Endodermal cell (in vitro differentiated cells): Measurements from ENCODE around the gene PLEKHM3. TPM values are rescaled to one million over a fixed set of nuclear protein-coding genes. Genes with fewer than 3 reads are reported as not detected.

Experiments
- DNase-seq: peaks from one replicate; pipeline ENCODE4 v3.0.0-alpha.2; 2017
- H3K27ac ChIP-seq: 2 replicates; pipeline ENCODE4 v1.5.1; 2013; ENCODE audit warnings: mild to moderate bottlenecking, low read depth, low read length, moderate library complexity
- H3K27me3 ChIP-seq: 2 replicates; pipeline ENCODE4 v1.6.1; 2013; ENCODE audit warnings: mild to moderate bottlenecking, low read length, moderate library complexity; ENCODE audit not compliant: insufficient read depth, control insufficient read depth, poor library complexity, severe bottlenecking
- H3K36me3 ChIP-seq: 2 replicates; pipeline ENCODE4 v1.7.0; 2013; ENCODE audit warnings: mild to moderate bottlenecking, low read length, moderate library complexity; ENCODE audit not compliant: control insufficient read depth, insufficient read depth
- H3K4me1 ChIP-seq: one replicate; pipeline ENCODE4 v1.7.0; 2013; ENCODE audit warnings: low read length; ENCODE audit not compliant: control insufficient read depth, insufficient read depth
- H3K4me3 ChIP-seq: 2 replicates; pipeline ENCODE4 v1.5.1; 2013; ENCODE audit warnings: mild to moderate bottlenecking, low read length, moderate library complexity
- H3K9ac ChIP-seq: 2 replicates; pipeline ENCODE4 v1.6.1; 2013; ENCODE audit warnings: mild to moderate bottlenecking, low read length, moderate library complexity; ENCODE audit not compliant: poor library complexity, severe bottlenecking; ENCODE audit errors: extremely low read depth
- H3K9me3 ChIP-seq: 2 replicates; pipeline ENCODE4 v1.6.1; 2013; ENCODE audit warnings: mild to moderate bottlenecking, low read length, moderate library complexity; ENCODE audit not compliant: control insufficient read depth
- H3K27ac Mint-ChIP-seq: 2 replicates; pipeline ENCODE4 v1.8.0; 2020; ENCODE audit warnings: mixed read lengths
- H3K27me3 Mint-ChIP-seq: 2 replicates; pipeline ENCODE4 v1.8.0; 2021; ENCODE audit warnings: mild to moderate bottlenecking, mixed read lengths; ENCODE audit not compliant: insufficient read depth
- H3K36me3 Mint-ChIP-seq: 2 replicates; pipeline ENCODE4 v1.8.0; 2020; ENCODE audit warnings: low read depth, mixed read lengths
- H3K4me1 Mint-ChIP-seq: 2 replicates; pipeline ENCODE4 v1.8.0; 2020; ENCODE audit warnings: mixed read lengths
- H3K4me3 Mint-ChIP-seq: 2 replicates; pipeline ENCODE4 v1.8.0; 2020; ENCODE audit warnings: mild to moderate bottlenecking, moderate library complexity, mixed read lengths
- H3K9me3 Mint-ChIP-seq: 2 replicates; pipeline ENCODE4 v1.8.0; 2020; ENCODE audit warnings: mild to moderate bottlenecking, mixed read lengths
- WGBS, 2 experiments: methylation state at CpG; one replicate each; pipeline versions ENCODE4 v1.1.5 to v1.1.7; 2013; ENCODE audit warnings: missing lambda C conversion rate in 2 of 2, mixed read lengths in 1 of 2; ENCODE audit not compliant: insufficient coverage in 1 of 2, insufficient read length in 1 of 2; 5-methylcytosine and 5-hydroxymethylcytosine counted together
- total RNA-seq, 2 donors: library from RNA; stranded (reverse); fragmentation: NEBNext Ultra II Directional in 1 of 2; extraction: Animal tissue kit (Norgen Biotek cat#: 25700) in 1 of 2; gene quantifications; 2 replicates in 1 of 2; 3 replicates in 1 of 2; pipeline ENCODE4 v1.2.1, GENCODE V29; 2021
- TF ChIP-seq, protein P1 (sequence below): fragments of 200-600 bp; sonication (generic); conservative IDR thresholded peaks from 2 replicates; pipeline ENCODE4 v1.5.0; 2021; ENCODE audit warnings: antibody characterized with exemption, mild to moderate bottlenecking

PLEKHM3 gene
- total RNA-seq, 2 donors from 2014 or later, result 13.3 to 17.9 TPM

DNA sequence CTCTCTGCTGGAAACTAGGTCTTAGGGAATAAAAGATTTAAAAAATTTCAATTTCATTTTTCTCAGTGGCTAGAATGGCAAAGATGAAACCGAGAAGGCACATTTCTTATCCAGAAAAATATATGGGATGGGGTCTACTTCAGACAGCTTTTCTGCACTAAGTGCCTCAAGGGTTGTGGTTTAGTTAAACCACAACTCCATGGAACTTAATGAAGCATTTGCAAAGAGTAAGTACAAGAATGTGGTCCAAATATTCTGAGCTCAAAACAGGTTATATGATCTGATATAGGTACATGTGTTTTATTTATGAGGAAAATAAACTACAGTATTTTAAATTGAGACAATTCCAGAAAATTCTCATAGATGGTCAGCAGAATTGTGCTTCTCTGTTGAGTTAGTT lies 153.8 kb downstream of the PLEKHM3 start:
- WGBS, 2 experiments, result 40 to 76% methylated on average over 1 of the region's 1 CpG
- peaks cover 3% of the 10 kb centered on the region for H3K36me3 Mint-ChIP-seq
- Histone ChIP-seq H3K27ac (no peak overlapping the region), H3K4me1 (peaks cover 14% of the 10 kb centered on the region), H3K27me3 (no peaks in the 10 kb centered on the region), H3K9ac (no peak overlapping the region), H3K4me3 (no peak overlapping the region), H3K36me3 (peaks cover 3% of the 10 kb centered on the region), H3K9me3 (no peaks in the 10 kb centered on the region)
- no peak for DNase-seq
- H3K9me3 Mint-ChIP-seq, result no peaks in the 10 kb centered on the region
- H3K27ac Mint-ChIP-seq, result peak overlapping the region; percentile 80
- TF ChIP-seq, protein P1, sequence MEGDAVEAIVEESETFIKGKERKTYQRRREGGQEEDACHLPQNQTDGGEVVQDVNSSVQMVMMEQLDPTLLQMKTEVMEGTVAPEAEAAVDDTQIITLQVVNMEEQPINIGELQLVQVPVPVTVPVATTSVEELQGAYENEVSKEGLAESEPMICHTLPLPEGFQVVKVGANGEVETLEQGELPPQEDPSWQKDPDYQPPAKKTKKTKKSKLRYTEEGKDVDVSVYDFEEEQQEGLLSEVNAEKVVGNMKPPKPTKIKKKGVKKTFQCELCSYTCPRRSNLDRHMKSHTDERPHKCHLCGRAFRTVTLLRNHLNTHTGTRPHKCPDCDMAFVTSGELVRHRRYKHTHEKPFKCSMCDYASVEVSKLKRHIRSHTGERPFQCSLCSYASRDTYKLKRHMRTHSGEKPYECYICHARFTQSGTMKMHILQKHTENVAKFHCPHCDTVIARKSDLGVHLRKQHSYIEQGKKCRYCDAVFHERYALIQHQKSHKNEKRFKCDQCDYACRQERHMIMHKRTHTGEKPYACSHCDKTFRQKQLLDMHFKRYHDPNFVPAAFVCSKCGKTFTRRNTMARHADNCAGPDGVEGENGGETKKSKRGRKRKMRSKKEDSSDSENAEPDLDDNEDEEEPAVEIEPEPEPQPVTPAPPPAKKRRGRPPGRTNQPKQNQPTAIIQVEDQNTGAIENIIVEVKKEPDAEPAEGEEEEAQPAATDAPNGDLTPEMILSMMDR, result no peak
- peaks cover 46% of the 10 kb centered on the region for H3K4me1 Mint-ChIP-seq
- no peaks in the 10 kb centered on the region for H3K27me3 Mint-ChIP-seq
- no peak overlapping the region for H3K4me3 Mint-ChIP-seq

DNA sequence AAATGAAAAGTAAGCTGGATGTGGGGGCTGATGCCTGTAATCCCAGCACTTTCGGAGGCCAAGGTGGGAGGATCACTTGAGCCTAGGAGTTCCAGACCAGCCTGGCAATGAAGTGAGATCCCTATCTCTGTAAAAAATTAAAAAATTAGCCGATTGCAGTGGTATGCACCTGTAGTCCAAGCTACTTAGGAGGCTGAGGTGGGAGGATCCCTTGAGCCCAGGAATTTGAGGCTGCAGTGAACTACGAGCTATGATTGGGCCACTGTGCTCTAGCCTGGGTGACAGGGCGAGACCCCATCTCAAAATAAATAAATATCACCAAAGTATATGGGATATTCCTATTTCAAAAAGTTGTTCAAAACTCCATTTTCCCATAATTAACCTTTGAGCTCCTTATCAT lies 154.5 kb downstream of the PLEKHM3 start:
- Histone ChIP-seq H3K27ac (no peak overlapping the region), H3K27me3 (no peaks in the 10 kb centered on the region), H3K4me1 (peaks cover 12% of the 10 kb centered on the region), H3K36me3 (peaks cover 5% of the 10 kb centered on the region), H3K9ac (no peak overlapping the region), H3K4me3 (no peak overlapping the region), H3K9me3 (no peaks in the 10 kb centered on the region)
- Mint-ChIP-seq H3K9me3 (no peaks in the 10 kb centered on the region), H3K36me3 (peaks cover 4% of the 10 kb centered on the region), H3K27ac (peak overlapping the region; percentile 80), H3K27me3 (no peaks in the 10 kb centered on the region), H3K4me3 (no peak overlapping the region), H3K4me1 (peaks cover 42% of the 10 kb centered on the region)
- no peak for DNase-seq
- WGBS, 2 experiments, result 86 to 92% methylated on average over 3 to 4 of the region's 4 CpGs
- TF ChIP-seq, protein P1, result no peak

DNA sequence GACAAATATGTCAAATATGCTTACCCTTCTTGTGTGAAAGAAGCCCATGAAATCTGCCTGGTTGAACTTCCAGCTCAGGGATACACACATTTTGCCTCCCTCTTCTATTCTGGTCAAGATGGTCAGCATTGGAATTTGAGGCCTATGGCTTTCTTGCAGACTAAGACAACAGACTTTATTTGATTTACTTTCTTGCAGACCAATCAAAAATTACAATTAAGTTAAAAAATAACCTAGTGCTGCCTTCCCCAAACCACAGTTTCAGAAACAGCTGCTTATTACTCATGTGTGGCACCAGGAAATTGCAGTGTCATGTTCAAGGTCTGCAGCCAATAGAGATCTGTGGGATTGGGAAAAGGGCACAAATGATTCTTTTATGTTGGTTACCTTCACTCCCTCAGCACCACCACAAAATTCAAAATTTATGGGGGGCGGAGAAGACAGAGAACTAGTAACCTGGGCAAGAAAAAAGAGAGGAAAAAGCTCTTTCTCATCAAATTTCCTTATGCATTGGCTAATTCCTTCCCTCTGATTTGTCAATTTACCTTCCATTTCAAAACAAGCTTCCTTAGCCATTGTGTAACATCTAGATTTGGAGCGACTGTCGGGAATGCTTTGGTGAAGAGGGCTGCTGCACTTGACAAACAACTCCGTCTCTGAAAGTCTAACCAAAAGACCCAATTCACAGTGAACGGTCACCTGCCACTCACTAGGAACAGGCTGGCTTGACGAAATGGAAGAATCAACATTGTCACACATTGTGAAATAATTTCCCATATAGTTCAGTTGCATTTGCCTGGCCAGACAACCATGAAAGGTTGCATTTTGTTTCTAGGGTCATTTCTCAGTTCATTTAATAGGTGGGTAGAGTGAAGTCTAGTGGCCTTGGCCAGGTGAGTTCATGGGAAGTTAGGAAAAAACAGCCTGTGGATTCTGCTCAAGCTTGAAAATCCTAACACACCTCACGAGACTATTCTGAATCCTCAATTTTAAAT lies 155.2 kb downstream of the PLEKHM3 start:
- Histone ChIP-seq H3K4me3 (no peak overlapping the region), H3K27ac (no peak overlapping the region), H3K36me3 (peaks cover 5% of the 10 kb centered on the region), H3K9ac (no peak overlapping the region), H3K4me1 (peaks cover 11% of the 10 kb centered on the region), H3K27me3 (no peaks in the 10 kb centered on the region), H3K9me3 (no peaks in the 10 kb centered on the region)
- 93 to 97% methylated on average over 4 to 6 of the region's 7 CpGs for WGBS, 2 experiments
- Mint-ChIP-seq H3K4me3 (no peak overlapping the region), H3K9me3 (no peaks in the 10 kb centered on the region), H3K36me3 (peaks cover 4% of the 10 kb centered on the region), H3K4me1 (peaks cover 36% of the 10 kb centered on the region), H3K27ac (peak overlapping the region; percentile 80), H3K27me3 (no peaks in the 10 kb centered on the region)
- no peak for DNase-seq
- TF ChIP-seq, protein P1, result no peak
